ENCODE results near the gene EXOC3. TPM values are rescaled to one million over a fixed set of nuclear protein-coding genes. Genes with fewer than 3 reads are reported as not detected.

The EXOC3 gene
- total RNA-seq, 4 donors from 2014 or later = 69.9 to 240 (median 76.1) TPM

DNA sequence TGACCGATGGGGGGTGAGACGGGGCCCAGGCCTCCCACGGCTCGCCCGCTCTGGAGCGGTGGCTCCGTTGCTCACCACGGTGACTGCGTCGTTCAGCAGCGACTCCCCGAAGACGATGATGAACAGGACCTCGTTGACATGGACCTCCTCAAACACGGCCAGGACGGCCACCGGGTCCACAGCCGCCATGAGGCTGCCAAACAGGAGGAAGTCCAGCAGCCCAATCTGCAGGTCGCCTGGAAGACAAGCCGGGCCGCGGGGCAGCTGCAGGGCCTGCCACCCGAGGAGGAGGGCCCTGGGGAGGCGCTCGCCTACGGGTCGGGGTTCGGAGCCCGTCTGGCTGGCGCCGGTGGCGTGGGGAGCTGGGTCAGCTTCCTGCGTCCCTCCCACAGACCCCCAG is 45.3 kb downstream of the EXOC3 start:
- no peaks in the 10 kb centered on the region for H3K36me3 ChIP-seq
- H3K4me1 ChIP-seq = no peaks in the 10 kb centered on the region
- DNase-seq = no peak
- no peaks in the 10 kb centered on the region for H3K9me3 ChIP-seq
- in situ Hi-C loops (cut with MboI; ENCODE audit: low pct_ligation_motif_present in 1 of 4, low pct_unique_long_range_greater_than_20kb in 1 of 4, low sequenced_read_pairs in 3 of 4) = no loop called here
- H3K27me3 ChIP-seq = peaks cover 39% of the 10 kb centered on the region
- WGBS, 2 donors (ENCODE audit: low coverage in 1 of 2) = 90% methylated on average over 31 of the region's 33 CpGs; no CpG with 5 or more reads in 1 of the 2 donors
- no peak overlapping the region for H3K4me3 ChIP-seq
- intact Hi-C loops (cut with DNase I; ENCODE audit: low total_unique reads) = no loop called here
- no peak for TF ChIP-seq POLR2A (IDR thresholded peaks at IDR 0.05)
- no peak for TF ChIP-seq EP300 (IDR thresholded peaks at IDR 0.05; ENCODE audit: low read depth)
- TF ChIP-seq, protein P1, sequence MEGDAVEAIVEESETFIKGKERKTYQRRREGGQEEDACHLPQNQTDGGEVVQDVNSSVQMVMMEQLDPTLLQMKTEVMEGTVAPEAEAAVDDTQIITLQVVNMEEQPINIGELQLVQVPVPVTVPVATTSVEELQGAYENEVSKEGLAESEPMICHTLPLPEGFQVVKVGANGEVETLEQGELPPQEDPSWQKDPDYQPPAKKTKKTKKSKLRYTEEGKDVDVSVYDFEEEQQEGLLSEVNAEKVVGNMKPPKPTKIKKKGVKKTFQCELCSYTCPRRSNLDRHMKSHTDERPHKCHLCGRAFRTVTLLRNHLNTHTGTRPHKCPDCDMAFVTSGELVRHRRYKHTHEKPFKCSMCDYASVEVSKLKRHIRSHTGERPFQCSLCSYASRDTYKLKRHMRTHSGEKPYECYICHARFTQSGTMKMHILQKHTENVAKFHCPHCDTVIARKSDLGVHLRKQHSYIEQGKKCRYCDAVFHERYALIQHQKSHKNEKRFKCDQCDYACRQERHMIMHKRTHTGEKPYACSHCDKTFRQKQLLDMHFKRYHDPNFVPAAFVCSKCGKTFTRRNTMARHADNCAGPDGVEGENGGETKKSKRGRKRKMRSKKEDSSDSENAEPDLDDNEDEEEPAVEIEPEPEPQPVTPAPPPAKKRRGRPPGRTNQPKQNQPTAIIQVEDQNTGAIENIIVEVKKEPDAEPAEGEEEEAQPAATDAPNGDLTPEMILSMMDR (IDR thresholded peaks at IDR 0.05) = no peak
- TF ChIP-seq POLR2AphosphoS5 (IDR thresholded peaks at IDR 0.05) = no peak
- H3K27ac ChIP-seq = no peak overlapping the region

GRCh38 chr5:488744-489688 is 46.0 kb downstream of the EXOC3 start:
- H3K27ac ChIP-seq = no peak overlapping the region
- TF ChIP-seq POLR2AphosphoS5 (IDR thresholded peaks at IDR 0.05) (no peak), POLR2A (IDR thresholded peaks at IDR 0.05) (no peak), EP300 (IDR thresholded peaks at IDR 0.05; ENCODE audit: low read depth) (no peak)
- TF ChIP-seq, protein P1 (IDR thresholded peaks at IDR 0.05) = no peak
- DNase-seq = no peak
- no peak overlapping the region for H3K4me3 ChIP-seq
- in situ Hi-C loops (cut with MboI; ENCODE audit: low pct_ligation_motif_present in 1 of 4, low pct_unique_long_range_greater_than_20kb in 1 of 4, low sequenced_read_pairs in 3 of 4) = no loop called here
- WGBS, 2 donors (ENCODE audit: low coverage in 1 of 2) = 44% methylated on average over 37 of the region's 40 CpGs; no CpG with 5 or more reads in 1 of the 2 donors
- intact Hi-C loops (cut with DNase I; ENCODE audit: low total_unique reads) = no loop called here
- no peaks in the 10 kb centered on the region for H3K36me3 ChIP-seq
- no peaks in the 10 kb centered on the region for H3K4me1 ChIP-seq
- no peaks in the 10 kb centered on the region for H3K9me3 ChIP-seq
- H3K27me3 ChIP-seq = peaks cover 40% of the 10 kb centered on the region

GRCh38 chr5:489689-490080 is 46.7 kb downstream of the EXOC3 start:
- Histone ChIP-seq H3K27me3 (peaks cover 42% of the 10 kb centered on the region), H3K4me1 (no peaks in the 10 kb centered on the region), H3K36me3 (no peaks in the 10 kb centered on the region), H3K9me3 (no peaks in the 10 kb centered on the region), H3K4me3 (no peak overlapping the region), H3K27ac (no peak overlapping the region)
- intact Hi-C loops (cut with DNase I; ENCODE audit: low total_unique reads) (no loop called here), in situ Hi-C loops (cut with MboI; ENCODE audit: low pct_ligation_motif_present in 1 of 4, low pct_unique_long_range_greater_than_20kb in 1 of 4, low sequenced_read_pairs in 3 of 4) (no loop called here)
- DNase-seq = no peak
- TF ChIP-seq POLR2A (IDR thresholded peaks at IDR 0.05) (no peak), POLR2AphosphoS5 (IDR thresholded peaks at IDR 0.05) (no peak), EP300 (IDR thresholded peaks at IDR 0.05; ENCODE audit: low read depth) (no peak)
- TF ChIP-seq, protein P1 (IDR thresholded peaks at IDR 0.05) = no peak
- WGBS, 2 donors (ENCODE audit: low coverage in 1 of 2) = 62% methylated on average over 20 of the region's 21 CpGs; no CpG with 5 or more reads in 1 of the 2 donors

- H3K27ac ChIP-seq = no peak overlapping the region
- in situ Hi-C loops (cut with MboI; ENCODE audit: low pct_ligation_motif_present in 1 of 4, low pct_unique_long_range_greater_than_20kb in 1 of 4, low sequenced_read_pairs in 3 of 4) = no loop called here
- WGBS, 2 donors (ENCODE audit: low coverage in 1 of 2) = 80% methylated on average over 44 of the region's 48 CpGs; no CpG with 5 or more reads in 1 of the 2 donors
- H3K36me3 ChIP-seq = no peaks in the 10 kb centered on the region
- H3K27me3 ChIP-seq = peaks cover 34% of the 10 kb centered on the region
- no peak overlapping the region for H3K4me3 ChIP-seq
- no peaks in the 10 kb centered on the region for H3K4me1 ChIP-seq
- intact Hi-C loops (cut with DNase I; ENCODE audit: low total_unique reads) = no loop called here
- H3K9me3 ChIP-seq = no peaks in the 10 kb centered on the region
- DNase-seq = no peak
- TF ChIP-seq, protein P1 (IDR thresholded peaks at IDR 0.05) = no peak
- TF ChIP-seq POLR2AphosphoS5 (IDR thresholded peaks at IDR 0.05) (no peak), POLR2A (IDR thresholded peaks at IDR 0.05) (no peak), EP300 (IDR thresholded peaks at IDR 0.05; ENCODE audit: low read depth) (no peak)
Observed at GRCh38 chr5:490116-491106, 47.4 kb downstream of the EXOC3 start.

All from transverse colon (tissue), 4 donors.